GM21619 (cell line): ENCODE data around the gene ARFGAP3.
"Not testable (repeated sequence)": the region's sequence is repeated elsewhere in the genome, so short reads cannot be mapped to it uniquely, and the experiment has no call there.

ENCODE experiments used
- ATAC-seq: cut with Tn5 transposase; IDR thresholded peaks from one replicate; pipeline ENCODE4 v1.9.1; 2021; ENCODE audit not compliant: unreplicated experiment

Gene ARFGAP3

GRCh38 chr22:42799061-42799460 lies 58.0 kb downstream of the ARFGAP3 start:
- ATAC-seq, result no peak

- no peak for ATAC-seq
Observed at GRCh38 chr22:42797011-42797410, 60.1 kb downstream of the ARFGAP3 start.

GRCh38 chr22:42796081-42796480 lies 61.0 kb downstream of the ARFGAP3 start:
- no peak for ATAC-seq

- ATAC-seq, result no peak
Observed at GRCh38 chr22:42794551-42795510, 62.2 kb downstream of the ARFGAP3 start.

GRCh38 chr22:42793848-42794405 lies 63.1 kb downstream of the ARFGAP3 start:
- ATAC-seq, result no peak

- no peak for ATAC-seq
Observed at GRCh38 chr22:42792909-42793847, 63.9 kb downstream of the ARFGAP3 start.

- ATAC-seq, result no peak
Observed at GRCh38 chr22:42792453-42792908, 64.6 kb downstream of the ARFGAP3 start.

GRCh38 chr22:42791721-42792452 lies 65.2 kb downstream of the ARFGAP3 start:
- no peak for ATAC-seq

GRCh38 chr22:42788466-42788865 lies 68.6 kb downstream of the ARFGAP3 start:
- ATAC-seq, result no peak

GRCh38 chr22:42788021-42788420 lies 69.1 kb downstream of the ARFGAP3 start:
- no peak for ATAC-seq

GRCh38 chr22:42787357-42787736 lies 69.7 kb downstream of the ARFGAP3 start:
- no peak for ATAC-seq

GRCh38 chr22:42786606-42787356 lies 70.3 kb downstream of the ARFGAP3 start:
- ATAC-seq, result no peak

- no peak for ATAC-seq
Observed at GRCh38 chr22:42785706-42786499, 71.2 kb downstream of the ARFGAP3 start.

- ATAC-seq, result not testable (repeated sequence)
Observed at GRCh38 chr22:42782306-42782705, 74.8 kb downstream of the ARFGAP3 start.

GRCh38 chr22:42780070-42780540 lies 77.0 kb downstream of the ARFGAP3 start:
- ATAC-seq, result no peak

- ATAC-seq, result no peak
Observed at GRCh38 chr22:42777126-42777525, 79.9 kb downstream of the ARFGAP3 start.

GRCh38 chr22:42773167-42773566 lies 83.9 kb downstream of the ARFGAP3 start:
- no peak for ATAC-seq

GRCh38 chr22:42772647-42773046 lies 84.4 kb downstream of the ARFGAP3 start:
- ATAC-seq, result no peak
